GM23248 (cell line): ENCODE measurements around the gene TADA3. TPM values are rescaled to one million over a fixed set of nuclear protein-coding genes. Genes with fewer than 3 reads are reported as not detected.
A peak's percentile ranks its signal among the peaks of the same experiment; 100 is the strongest.

Source experiments
- DNase-seq: peaks from one replicate; pipeline ENCODE4 v3.0.0-alpha.2; 2015
- H2AFZ ChIP-seq: fragments of 200-600 bp; sonication (generic); 2 replicates; pipeline ENCODE4 v1.6.1; 2016; ENCODE audit warnings: antibody characterized with exemption
- H3F3A ChIP-seq: fragments of 200-600 bp; sonication (generic); 2 replicates; pipeline ENCODE4 v1.6.1; 2016; ENCODE audit warnings: mild to moderate bottlenecking, antibody characterized with exemption, mixed run types; ENCODE audit not compliant: insufficient read depth
- H3K27ac ChIP-seq: fragments of 200-600 bp; sonication (generic); 2 replicates; pipeline ENCODE4 v1.5.1; 2016; ENCODE audit warnings: mild to moderate bottlenecking
- H3K27me3 ChIP-seq: fragments of 200-600 bp; sonication (generic); replicated peaks from 2 replicates; pipeline ENCODE4 v1.6.1; 2016; ENCODE audit warnings: mild to moderate bottlenecking; ENCODE audit not compliant: insufficient read depth
- H3K36me3 ChIP-seq: fragments of 200-600 bp; sonication (generic); 2 replicates; pipeline ENCODE4 v1.6.1; 2016; ENCODE audit warnings: low read depth, mild to moderate bottlenecking
- H3K4me1 ChIP-seq: fragments of 200-600 bp; sonication (generic); 2 replicates; pipeline ENCODE4 v1.6.1; 2016; ENCODE audit warnings: mild to moderate bottlenecking; ENCODE audit not compliant: insufficient read depth
- H3K4me2 ChIP-seq: fragments of 200-600 bp; sonication (generic); one replicate; pipeline ENCODE4 v1.6.1; 2016; ENCODE audit warnings: mild to moderate bottlenecking; ENCODE audit not compliant: unreplicated experiment
- H3K4me3 ChIP-seq: fragments of 200-600 bp; sonication (generic); 2 replicates; pipeline ENCODE4 v1.5.1; 2016; ENCODE audit warnings: mild to moderate bottlenecking
- H3K79me2 ChIP-seq: fragments of 200-600 bp; sonication (generic); 2 replicates; pipeline ENCODE4 v1.6.1; 2016; ENCODE audit warnings: mild to moderate bottlenecking; ENCODE audit not compliant: insufficient read depth
- H3K9ac ChIP-seq: fragments of 200-600 bp; sonication (generic); 2 replicates; pipeline ENCODE4 v1.6.1; 2016; ENCODE audit warnings: mild to moderate bottlenecking
- H3K9me2 ChIP-seq: fragments of 200-600 bp; sonication (generic); 2 replicates; pipeline ENCODE4 v1.6.1; 2016; ENCODE audit warnings: mixed run types, mild to moderate bottlenecking, moderate library complexity; ENCODE audit not compliant: insufficient read depth
- H3K9me3 ChIP-seq: fragments of 200-600 bp; sonication (generic); one replicate; pipeline ENCODE4 v1.6.1; 2017; ENCODE audit warnings: low read depth
- H4K20me1 ChIP-seq: fragments of 200-600 bp; sonication (generic); 2 replicates; pipeline ENCODE4 v1.6.0; 2016; ENCODE audit not compliant: insufficient read depth
- EZH2 ChIP-seq: fragments of 200-600 bp; sonication (generic); IDR thresholded peaks from 2 replicates; pipeline ENCODE4 v1.6.1; 2018; ENCODE audit warnings: antibody characterized with exemption, mild to moderate bottlenecking; ENCODE audit not compliant: insufficient read depth, poor library complexity, severe bottlenecking
- EZH2phosphoT487 ChIP-seq: fragments of 200-600 bp; sonication (generic); IDR thresholded peaks from 2 replicates; pipeline ENCODE4 v1.6.1; 2018; ENCODE audit warnings: antibody characterized with exemption, moderate library complexity, mild to moderate bottlenecking, low read depth; ENCODE audit not compliant: insufficient read depth
- WGBS, 2 experiments: methylation state at CpG; one replicate each; pipeline ENCODE4 v1.1.6; 2015 to 2017; ENCODE audit warnings: low lambda C conversion rate in 2 of 2, low coverage in 1 of 2; ENCODE audit errors: missing lambda C conversion rate in 2 of 2; 5-methylcytosine and 5-hydroxymethylcytosine counted together
- in situ Hi-C: fragments of 300-500 bp; cut with MboI; formaldehyde crosslinking; loops from 2 replicates; pipeline ENCODE4 v1.15.0; 2020
- polyA plus RNA-seq: library from polyadenylated mRNA; unstranded; fragments of >200 nt; fragmentation: Nextera tagmentation; extraction: Ambion mirVana; gene quantifications from 2 replicates; pipeline ENCODE4 v1.2.1, GENCODE V29; 2016
- total RNA-seq: library from RNA; depleted of rRNA; stranded (reverse); fragments of >200 nt; shearing (Covaris generic); gene quantifications from 2 replicates; pipeline ENCODE4 v1.2.3, GENCODE V29; 2014; rRNA removed

TADA3 gene, protein sequence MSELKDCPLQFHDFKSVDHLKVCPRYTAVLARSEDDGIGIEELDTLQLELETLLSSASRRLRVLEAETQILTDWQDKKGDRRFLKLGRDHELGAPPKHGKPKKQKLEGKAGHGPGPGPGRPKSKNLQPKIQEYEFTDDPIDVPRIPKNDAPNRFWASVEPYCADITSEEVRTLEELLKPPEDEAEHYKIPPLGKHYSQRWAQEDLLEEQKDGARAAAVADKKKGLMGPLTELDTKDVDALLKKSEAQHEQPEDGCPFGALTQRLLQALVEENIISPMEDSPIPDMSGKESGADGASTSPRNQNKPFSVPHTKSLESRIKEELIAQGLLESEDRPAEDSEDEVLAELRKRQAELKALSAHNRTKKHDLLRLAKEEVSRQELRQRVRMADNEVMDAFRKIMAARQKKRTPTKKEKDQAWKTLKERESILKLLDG
- total RNA-seq: 131 and 135 TPM in 2 replicates
- polyA plus RNA-seq: 85.1 and 87.7 TPM in 2 replicates

DNA sequence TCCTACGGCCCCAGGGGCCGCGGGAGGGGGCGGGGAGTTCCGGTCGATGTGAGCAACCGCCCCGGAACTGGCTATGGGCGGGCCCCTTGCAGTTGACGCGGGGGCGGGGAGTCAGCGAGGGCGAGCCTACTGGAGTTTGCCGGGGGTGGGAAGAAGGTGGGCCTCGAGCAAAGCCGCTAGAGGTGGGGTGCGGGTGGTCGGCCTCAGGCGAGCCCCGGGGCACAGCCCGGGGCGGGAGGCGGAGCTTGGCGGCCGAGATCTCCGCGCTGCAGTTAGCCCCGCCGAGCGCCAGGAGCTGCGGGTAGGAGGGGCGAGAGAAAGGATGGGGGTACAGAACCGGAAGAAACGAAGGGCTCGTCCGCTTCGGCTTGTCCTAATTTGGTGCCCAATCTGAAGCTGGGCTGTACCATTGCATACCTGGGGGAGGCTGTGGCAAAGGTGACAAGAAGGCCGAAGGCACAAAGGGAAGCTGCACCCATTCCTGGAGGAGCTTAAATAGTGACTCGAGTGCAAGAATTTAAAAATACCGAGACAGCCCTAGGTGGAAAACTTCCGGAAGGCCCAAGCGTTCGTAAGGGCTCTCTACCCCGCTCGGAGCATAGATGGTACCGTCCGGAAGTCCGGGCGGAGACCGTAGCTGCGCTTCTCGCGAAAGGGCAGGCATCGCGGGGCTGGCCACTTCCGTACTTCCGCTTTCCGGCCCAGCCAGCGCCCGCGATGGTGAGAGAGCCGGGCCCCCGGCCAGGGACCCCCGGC lies at the start of gene TADA3, which contains the start of gene ARPC4:
Gene TADA3 (minus strand): TSS at position 69 of the 756 bp plus-strand sequence. CDS start 1,007 bp downstream, outside the sequence.
Gene ARPC4 (plus strand): TSS at position 678 of the 756 bp plus-strand sequence. CDS start 40 bp downstream, at position 718.
- Histone ChIP-seq H3F3A (peaks cover 5% of the 10 kb centered on the region), H3K9ac (peak within 1 kb of the TSS; percentile 99), H3K27ac (peak within 1 kb of the TSS; percentile 90), H3K9me3 (no peaks in the 10 kb centered on the region), H3K9me2 (no peaks in the 10 kb centered on the region), H3K27me3 (no peaks in the 10 kb centered on the region), H2AFZ (peak within 1 kb of the TSS; percentile 79), H3K79me2 (peaks cover 71% of the 10 kb centered on the region), H3K4me3 (peak within 1 kb of the TSS; percentile 99), H4K20me1 (no peaks in the 10 kb centered on the region), H3K4me1 (peaks cover 13% of the 10 kb centered on the region), H3K36me3 (peaks cover 13% of the 10 kb centered on the region), H3K4me2 (peak within 1 kb of the TSS; percentile 97)
- DNase-seq: peak; percentile 98
- in situ Hi-C loops: no loop called here
- TF ChIP-seq EZH2 (no peak), EZH2phosphoT487 (no peak)
- 1% methylated on average over 45 to 60 of the region's 65 CpGs for whole genome bisulfite sequencing, 2 experiments

DNA sequence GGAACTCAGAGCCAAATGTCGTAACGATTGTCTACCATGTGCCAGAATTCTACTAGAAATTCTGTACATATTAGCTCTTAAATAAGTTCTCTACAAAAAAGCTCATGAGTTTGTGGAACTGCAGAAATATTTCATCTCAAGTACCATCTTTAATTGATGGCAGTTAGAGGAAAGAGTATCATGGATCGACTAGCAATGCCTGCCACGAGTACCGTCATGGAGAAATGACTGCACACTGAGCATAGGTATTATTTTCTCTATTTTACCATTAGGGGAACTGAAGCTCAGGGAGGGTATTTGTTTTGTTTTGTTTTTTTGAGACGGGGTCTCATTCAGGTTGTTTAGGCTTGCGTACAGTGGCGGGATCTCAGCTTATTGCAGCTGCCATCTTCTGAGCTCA lies 48.7 kb upstream of the TADA3 start:
- Histone ChIP-seq H3F3A (no peaks in the 10 kb centered on the region; the same call in 1 of the 2 replicates), H3K9me3 (no peaks in the 10 kb centered on the region), H3K9ac (no peak overlapping the region), H3K27ac (no peak overlapping the region), H3K4me2 (no peak overlapping the region), H3K79me2 (peaks cover 13% of the 10 kb centered on the region), H3K4me3 (no peak overlapping the region), H2AFZ (no peak overlapping the region), H3K9me2 (no peaks in the 10 kb centered on the region), H3K27me3 (no peaks in the 10 kb centered on the region), H3K36me3 (peaks cover 13% of the 10 kb centered on the region; the same call in 1 of the 2 replicates), H4K20me1 (no peaks in the 10 kb centered on the region), H3K4me1 (no peaks in the 10 kb centered on the region)
- DNase-seq: no peak
- TF ChIP-seq EZH2phosphoT487 (no peak), EZH2 (no peak)
- in situ Hi-C loops: no loop called here
- WGBS, 2 experiments: 82 to 85% methylated on average over 8 of the region's 8 CpGs

DNA sequence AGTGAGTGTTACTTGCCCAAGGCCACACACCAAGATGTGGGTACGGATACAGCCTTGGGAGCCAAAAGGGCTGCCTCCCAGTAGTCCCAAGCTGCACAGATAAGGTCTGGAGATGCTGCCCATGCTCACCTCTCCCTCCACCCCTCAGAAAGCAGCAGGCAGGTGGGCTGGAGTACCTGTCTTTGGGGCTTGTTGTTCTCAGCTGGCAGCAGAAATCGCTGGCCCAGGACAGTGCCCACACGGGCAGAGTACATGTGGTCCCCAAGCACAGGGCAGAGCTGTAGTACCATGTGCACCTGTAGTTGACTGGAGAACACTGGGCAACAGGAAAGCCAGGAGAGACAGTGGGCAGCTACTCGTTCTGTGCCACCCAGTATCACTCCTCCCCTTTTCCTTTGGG lies 46.6 kb upstream of the TADA3 start:
- H2AFZ ChIP-seq: no peak overlapping the region
- no peak overlapping the region for H3K9ac ChIP-seq
- no peak overlapping the region for H3K4me3 ChIP-seq
- peaks cover 13% of the 10 kb centered on the region; the same call in 1 of the 2 replicates for H3K36me3 ChIP-seq
- H3K27me3 ChIP-seq: no peaks in the 10 kb centered on the region
- H4K20me1 ChIP-seq: no peaks in the 10 kb centered on the region
- peaks cover 13% of the 10 kb centered on the region for H3K79me2 ChIP-seq
- H3K4me2 ChIP-seq: no peak overlapping the region
- in situ Hi-C loops: no loop called here
- H3K4me1 ChIP-seq: no peaks in the 10 kb centered on the region
- no peak for DNase-seq
- H3K9me3 ChIP-seq: no peaks in the 10 kb centered on the region
- 81% methylated on average over 4 of the region's 4 CpGs for WGBS, 2 experiments
- no peaks in the 10 kb centered on the region for H3K9me2 ChIP-seq
- no peak overlapping the region for H3K27ac ChIP-seq
- H3F3A ChIP-seq: no peaks in the 10 kb centered on the region; the same call in 1 of the 2 replicates
- no peak for TF ChIP-seq EZH2
- TF ChIP-seq EZH2phosphoT487: no peak
